ENCODE results near the gene MDFI.
A peak's percentile ranks its signal among the peaks of the same experiment; 100 is the strongest.
"Not testable (repeated sequence)": the region's sequence is repeated elsewhere in the genome, so short reads cannot be mapped to it uniquely, and the experiment has no call there.

MDFI gene

GRCh38 chr6:41602864-41603608, 35.2 kb upstream of the MDFI start:
- peak; percentile 42 to 54 for DNase-seq (ENCODE audit: low read depth in 2 of 2)

GRCh38 chr6:41604006-41604405, 34.3 kb upstream of the MDFI start:
- DNase-seq (ENCODE audit: low read depth in 2 of 2) = no peak

- no peak for DNase-seq (ENCODE audit: low read depth in 2 of 2)
These were observed 32.6 kb upstream of the MDFI start for GRCh38 chr6:41605649-41606048.

GRCh38 chr6:41607036-41607435, 31.2 kb upstream of the MDFI start:
- DNase-seq (ENCODE audit: low read depth in 2 of 2) = no peak

- DNase-seq (ENCODE audit: low read depth in 2 of 2) = no peak
These were observed 30.5 kb upstream of the MDFI start for GRCh38 chr6:41607736-41608135.

- DNase-seq (ENCODE audit: low read depth in 2 of 2) = no peak
These were observed 29.7 kb upstream of the MDFI start for GRCh38 chr6:41608443-41609151.

GRCh38 chr6:41614715-41615114, 23.6 kb upstream of the MDFI start:
- no peak for DNase-seq (ENCODE audit: low read depth in 2 of 2)

- DNase-seq (ENCODE audit: low read depth in 2 of 2) = no peak
These were observed 23.0 kb upstream of the MDFI start for GRCh38 chr6:41615311-41615710.

- DNase-seq (ENCODE audit: low read depth in 2 of 2) = no peak
These were observed 19.7 kb upstream of the MDFI start for GRCh38 chr6:41618598-41618997.

- DNase-seq (ENCODE audit: low read depth in 2 of 2) = not testable (repeated sequence)
These were observed 19.1 kb upstream of the MDFI start for GRCh38 chr6:41619193-41619592.

- DNase-seq (ENCODE audit: low read depth in 2 of 2) = no peak
These were observed 16.9 kb upstream of the MDFI start for GRCh38 chr6:41621367-41621766.

- DNase-seq (ENCODE audit: low read depth in 2 of 2) = no peak
These were observed 16.5 kb upstream of the MDFI start for GRCh38 chr6:41621802-41622201.

GRCh38 chr6:41622206-41622988, 15.9 kb upstream of the MDFI start:
- no peak for DNase-seq (ENCODE audit: low read depth in 2 of 2)

GRCh38 chr6:41623330-41623729, 14.9 kb upstream of the MDFI start:
- no peak for DNase-seq (ENCODE audit: low read depth in 2 of 2)

- no peak for DNase-seq (ENCODE audit: low read depth in 2 of 2)
These were observed 13.5 kb upstream of the MDFI start for GRCh38 chr6:41624621-41625380.

GRCh38 chr6:41625442-41625841, 12.8 kb upstream of the MDFI start:
- no peak for DNase-seq (ENCODE audit: low read depth in 2 of 2)

- no peak for DNase-seq (ENCODE audit: low read depth in 2 of 2)
These were observed 12.2 kb upstream of the MDFI start for GRCh38 chr6:41626022-41626421.

GRCh38 chr6:41626917-41627316, 11.4 kb upstream of the MDFI start:
- DNase-seq (ENCODE audit: low read depth in 2 of 2) = no peak

- DNase-seq (ENCODE audit: low read depth in 2 of 2) = no peak
These were observed 9.1 kb upstream of the MDFI start for GRCh38 chr6:41629128-41629527.

- DNase-seq (ENCODE audit: low read depth in 2 of 2) = no peak
These were observed 8.2 kb upstream of the MDFI start for GRCh38 chr6:41630069-41630468.

GRCh38 chr6:41630946-41631345, 7.3 kb upstream of the MDFI start:
- no peak for DNase-seq (ENCODE audit: low read depth in 2 of 2)
